Retinal pigment epithelial cell (primary cell): ENCODE measurements around the gene TLCD3B.
"Not testable (repeated sequence)": the region's sequence is repeated elsewhere in the genome, so short reads cannot be mapped to it uniquely, and the experiment has no call there.

Experiments
- DNase-seq: peaks from one replicate; pipeline ENCODE4 v3.0.0-alpha.2; 2010; ENCODE audit warnings: low read depth
- H3K4me3 ChIP-seq: 2 replicates; pipeline ENCODE4 v1.5.1; 2011; ENCODE audit warnings: mild to moderate bottlenecking, low read length, control low read depth, moderate library complexity
- TF ChIP-seq, protein P1 (sequence below): conservative IDR thresholded peaks from 2 replicates; pipeline ENCODE4 v1.5.1; 2011; ENCODE audit warnings: low read depth, low read length, control low read depth, inconsistent platforms

The TLCD3B gene

DNA sequence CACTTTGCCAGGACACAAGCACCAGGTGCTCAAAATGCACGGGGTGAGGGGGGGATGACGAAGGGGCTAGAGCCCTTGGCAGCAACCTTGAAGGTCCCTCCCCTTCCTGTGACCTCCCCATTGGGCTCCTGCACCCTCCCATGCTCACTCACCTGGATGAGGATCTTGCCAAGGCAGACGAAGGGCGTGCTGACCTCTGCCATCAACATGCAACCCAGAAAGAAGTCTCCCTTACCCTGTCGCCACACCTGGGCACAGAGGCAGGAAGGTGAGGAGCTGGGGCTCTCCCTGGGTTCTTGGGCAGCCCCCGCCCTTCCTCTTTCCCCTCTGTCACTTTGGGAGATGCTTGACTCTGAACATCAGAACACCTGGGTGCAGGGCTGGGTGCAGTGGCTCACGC lies 5.5 kb downstream of the TLCD3B start:
- TF ChIP-seq, protein P1, sequence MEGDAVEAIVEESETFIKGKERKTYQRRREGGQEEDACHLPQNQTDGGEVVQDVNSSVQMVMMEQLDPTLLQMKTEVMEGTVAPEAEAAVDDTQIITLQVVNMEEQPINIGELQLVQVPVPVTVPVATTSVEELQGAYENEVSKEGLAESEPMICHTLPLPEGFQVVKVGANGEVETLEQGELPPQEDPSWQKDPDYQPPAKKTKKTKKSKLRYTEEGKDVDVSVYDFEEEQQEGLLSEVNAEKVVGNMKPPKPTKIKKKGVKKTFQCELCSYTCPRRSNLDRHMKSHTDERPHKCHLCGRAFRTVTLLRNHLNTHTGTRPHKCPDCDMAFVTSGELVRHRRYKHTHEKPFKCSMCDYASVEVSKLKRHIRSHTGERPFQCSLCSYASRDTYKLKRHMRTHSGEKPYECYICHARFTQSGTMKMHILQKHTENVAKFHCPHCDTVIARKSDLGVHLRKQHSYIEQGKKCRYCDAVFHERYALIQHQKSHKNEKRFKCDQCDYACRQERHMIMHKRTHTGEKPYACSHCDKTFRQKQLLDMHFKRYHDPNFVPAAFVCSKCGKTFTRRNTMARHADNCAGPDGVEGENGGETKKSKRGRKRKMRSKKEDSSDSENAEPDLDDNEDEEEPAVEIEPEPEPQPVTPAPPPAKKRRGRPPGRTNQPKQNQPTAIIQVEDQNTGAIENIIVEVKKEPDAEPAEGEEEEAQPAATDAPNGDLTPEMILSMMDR = no peak
- H3K4me3 ChIP-seq = no peak overlapping the region
- no peak for DNase-seq

DNA sequence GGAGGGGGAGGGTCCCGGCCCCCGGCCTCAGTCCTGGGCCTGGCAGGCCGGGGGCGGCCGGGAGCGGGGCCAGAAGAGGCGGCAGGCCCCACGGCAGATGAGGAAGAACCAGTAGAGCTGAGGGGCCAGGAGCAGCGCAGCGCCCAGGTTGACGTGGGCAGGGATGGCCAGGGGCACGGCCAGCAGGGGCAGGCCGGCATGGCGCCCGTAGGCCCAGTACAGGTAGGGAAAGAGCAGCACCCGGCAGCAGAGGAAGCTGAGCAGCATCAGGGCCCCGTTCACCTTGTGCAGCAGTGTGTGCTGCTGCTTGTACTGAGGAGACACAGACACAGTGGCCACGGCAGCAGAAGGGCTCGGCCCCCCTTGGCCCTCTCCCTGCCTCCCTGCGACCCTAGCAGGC lies 5.9 kb downstream of the TLCD3B start:
- no peak overlapping the region for H3K4me3 ChIP-seq
- TF ChIP-seq, protein P1 = no peak
- DNase-seq = no peak

DNA sequence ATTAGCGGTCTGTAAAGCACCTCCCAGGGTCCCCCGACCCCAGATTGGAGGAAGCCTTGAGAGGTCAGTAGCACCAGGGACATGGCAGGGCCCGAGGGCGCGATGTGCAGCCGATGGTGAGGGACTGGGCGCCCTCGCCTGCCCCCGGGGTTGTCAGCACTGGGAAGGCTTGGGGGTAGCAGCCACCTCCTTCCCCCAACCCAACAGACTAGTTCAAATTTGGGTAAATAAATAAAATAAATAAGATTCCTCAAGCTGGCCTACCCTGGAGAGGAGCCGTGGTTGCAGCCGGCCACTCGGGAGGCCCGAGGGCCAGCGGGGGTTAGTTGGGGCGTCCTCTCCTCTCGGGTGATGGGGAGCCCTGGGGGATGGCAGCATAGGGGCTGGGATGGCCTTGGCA lies 6.6 kb downstream of the TLCD3B start:
- TF ChIP-seq, protein P1 = no peak
- H3K4me3 ChIP-seq = no peak overlapping the region
- DNase-seq = no peak

DNA sequence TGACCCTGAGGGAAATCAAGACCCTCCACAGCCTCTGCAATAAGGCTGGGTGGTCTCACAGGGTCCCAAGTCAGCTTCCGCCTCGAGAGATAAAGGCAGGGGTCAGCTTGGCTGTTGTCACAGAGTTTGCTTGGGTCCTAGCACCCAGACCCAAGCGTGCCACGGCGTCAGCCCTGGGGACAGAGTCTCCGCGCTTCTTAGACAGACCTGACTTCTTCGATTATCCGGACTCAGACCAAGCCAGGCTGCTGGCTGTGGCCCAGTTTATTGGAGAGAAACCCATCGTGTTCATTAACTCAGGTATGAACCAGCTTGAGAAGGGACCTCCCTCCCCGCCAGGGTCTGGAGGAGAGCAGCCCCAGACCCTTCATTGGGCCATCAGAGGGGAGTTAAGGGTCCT lies 7.5 kb downstream of the TLCD3B start:
- DNase-seq = no peak
- TF ChIP-seq, protein P1 = no peak
- H3K4me3 ChIP-seq = no peak overlapping the region

DNA sequence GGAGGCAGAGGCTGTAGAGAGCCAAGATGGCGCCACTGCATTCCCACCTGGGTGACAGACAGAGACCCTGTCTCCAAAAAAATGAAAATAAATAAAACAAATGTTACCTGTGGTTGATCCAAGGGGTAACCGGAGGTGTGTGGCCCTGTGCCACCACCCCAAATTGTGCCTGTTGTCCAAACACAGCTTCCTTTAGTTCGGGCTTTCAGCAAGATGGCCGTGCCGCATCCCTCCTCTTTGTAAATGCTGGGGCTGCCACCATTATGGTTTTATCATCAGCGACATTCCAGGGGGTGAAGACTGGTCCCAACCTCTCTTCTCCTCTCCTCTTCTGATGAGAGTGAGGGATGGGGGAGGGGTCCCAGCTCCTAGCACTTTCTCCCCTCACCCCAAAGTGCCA lies 8.2 kb downstream of the TLCD3B start, which contains the start of gene C16orf92:
Gene C16orf92 (plus strand): TSS at position 312 of the 400 bp plus-strand sequence. CDS start 143 bp downstream, outside the sequence.
- TF ChIP-seq, protein P1 = no peak
- H3K4me3 ChIP-seq = no peak within 1 kb of the TSS
- no peak for DNase-seq

DNA sequence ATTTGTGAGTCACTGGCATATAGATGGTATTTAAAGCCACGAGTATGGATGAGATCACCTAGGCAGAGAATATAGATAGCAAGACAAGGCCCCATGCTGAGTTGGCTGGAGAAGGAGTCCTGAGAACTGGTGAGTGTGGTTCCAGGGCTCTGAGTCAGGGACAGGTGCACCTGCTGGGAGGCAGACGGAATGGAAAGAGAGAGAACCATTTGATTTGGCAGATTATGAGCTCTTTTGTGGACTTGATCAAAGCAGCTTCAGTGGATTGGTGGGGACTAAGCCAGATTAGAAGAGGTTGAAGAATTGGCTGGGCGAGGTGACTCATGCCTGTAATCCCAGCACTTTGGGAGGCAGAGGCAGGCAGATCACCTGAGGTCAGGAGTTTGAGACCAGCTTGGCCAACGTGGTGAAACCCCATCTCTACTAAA lies 12.3 kb downstream of the TLCD3B start:
- TF ChIP-seq, protein P1 = no peak
- H3K4me3 ChIP-seq = no peak overlapping the region
- no peak for DNase-seq

DNA sequence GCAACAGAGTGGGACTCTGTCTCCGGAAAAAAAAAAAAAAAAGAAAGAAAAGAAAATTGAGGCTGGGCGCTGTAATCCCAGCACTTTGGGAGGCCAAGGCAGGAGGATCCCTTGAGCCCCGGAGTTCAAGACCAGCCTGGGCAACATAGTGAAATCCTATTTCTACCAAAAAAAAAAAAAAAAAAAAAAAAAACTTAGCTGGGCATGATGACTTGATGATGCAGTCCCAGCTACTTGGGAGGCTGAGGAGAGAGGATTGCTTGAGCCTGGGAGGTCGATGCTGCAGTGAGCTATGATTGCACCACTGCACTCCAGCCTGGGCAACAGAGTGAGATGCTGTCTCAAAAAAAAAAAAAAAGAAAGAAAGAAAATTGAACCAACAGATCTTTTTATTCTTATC lies 13.1 kb downstream of the TLCD3B start:
- H3K4me3 ChIP-seq, DNase-seq: not testable (repeated sequence)

DNA sequence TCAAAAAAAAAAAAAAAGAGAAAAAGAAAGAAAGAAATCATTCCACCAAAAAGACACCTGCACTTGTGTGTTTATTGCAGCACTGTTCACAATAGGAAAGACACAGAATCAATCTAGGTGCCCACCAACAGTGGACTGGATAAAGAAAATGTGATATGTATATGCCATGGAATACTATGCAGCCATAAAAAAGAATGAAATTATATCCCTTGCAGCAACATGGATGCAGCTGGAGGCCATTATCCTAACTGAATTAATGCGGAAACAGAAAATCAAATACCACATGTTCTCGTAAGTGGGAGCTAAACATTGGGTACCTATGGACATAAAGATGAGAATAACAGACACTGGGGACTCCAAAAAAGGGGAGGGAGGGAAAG lies 13.8 kb downstream of the TLCD3B start:
- no peak overlapping the region for H3K4me3 ChIP-seq
- no peak for DNase-seq
- TF ChIP-seq, protein P1 = no peak
